ENCODE data around the gene POPDC3. TPM values are rescaled to one million over a fixed set of nuclear protein-coding genes. Genes with fewer than 3 reads are reported as not detected.

POPDC3 gene
- total RNA-seq, 1 experiment from 2014 or later: 5.7 TPM

- Histone ChIP-seq H3K9ac (ENCODE audit: extremely low read depth, insufficient read length, low read length) (no peak overlapping the region), H3K27ac (ENCODE audit: insufficient read length, low read depth, low read length) (no peak overlapping the region), H2BK20ac (ENCODE audit: low read depth, low read length, poor library complexity, severe bottlenecking) (no peak overlapping the region), H2BK12ac (ENCODE audit: insufficient read length, low read depth, low read length) (no peak overlapping the region), H3K79me2 (ENCODE audit: insufficient read depth, low read length) (no peaks in the 10 kb centered on the region), H3K4me1 (ENCODE audit: insufficient read depth, low read length) (no peaks in the 10 kb centered on the region), H3K79me1 (ENCODE audit: insufficient read depth, low read depth, low read length, poor library complexity, severe bottlenecking) (no peaks in the 10 kb centered on the region), H3K23me2 (ENCODE audit: insufficient read length, low read depth, low read length, poor library complexity, severe bottlenecking) (no peaks in the 10 kb centered on the region), H2BK15ac (ENCODE audit: low read depth, low read length) (no peak overlapping the region), H3T11ph (ENCODE audit: low read length) (no peak overlapping the region), H4K5ac (ENCODE audit: insufficient read length, low read depth, low read length) (no peak overlapping the region), H3K56ac (ENCODE audit: insufficient read length, low read depth, low read length) (no peak overlapping the region), H2AFZ (ENCODE audit: low read length) (no peak overlapping the region), H3K4me2 (ENCODE audit: insufficient read depth, insufficient read length, low read length) (no peak overlapping the region), H3K14ac (ENCODE audit: insufficient read depth, low read length) (no peak overlapping the region), H2AK5ac (ENCODE audit: insufficient read length, low read length) (no peak overlapping the region), H4K8ac (replicated peaks; ENCODE audit: insufficient read length, low read depth, low read length) (no peak overlapping the region), H3K23ac (ENCODE audit: insufficient read length, low read depth, low read length) (no peak overlapping the region), H3K18ac (ENCODE audit: insufficient read length, low read depth, low read length) (no peak overlapping the region), H2BK5ac (ENCODE audit: insufficient read length, low read length) (no peak overlapping the region), H3K9me3 (ENCODE audit: control insufficient read depth, low read depth, low read length) (no peaks in the 10 kb centered on the region), H3K27me3 (ENCODE audit: insufficient read depth, low read length) (no peaks in the 10 kb centered on the region), H4K20me1 (ENCODE audit: control insufficient read depth, insufficient read depth, insufficient read length) (no peaks in the 10 kb centered on the region), H2BK120ac (ENCODE audit: low read depth, low read length, poor library complexity, severe bottlenecking) (no peak overlapping the region), H4K91ac (ENCODE audit: insufficient read length, low read depth, low read length) (no peak overlapping the region), H3K4ac (ENCODE audit: low read depth, low read length) (no peak overlapping the region)
- Mint-ChIP-seq H3K4me3 (no peak overlapping the region), H3K9me3 (no peaks in the 10 kb centered on the region), H3K27ac (no peak overlapping the region), H3K27me3 (ENCODE audit: low read depth) (peaks cover 1% of the 10 kb centered on the region; the same call in 1 of the 2 replicates), H3K36me3 (ENCODE audit: insufficient read depth in 1 of 3, low read depth in 3 of 3) (no peaks in the 10 kb centered on the region), H3K4me1 (peaks cover 0 to 6% of the 10 kb centered on the region in 2 experiments; a peak in 2 of 4 replicates)
- DNase-seq: no peak
- TF ChIP-seq, protein P1, sequence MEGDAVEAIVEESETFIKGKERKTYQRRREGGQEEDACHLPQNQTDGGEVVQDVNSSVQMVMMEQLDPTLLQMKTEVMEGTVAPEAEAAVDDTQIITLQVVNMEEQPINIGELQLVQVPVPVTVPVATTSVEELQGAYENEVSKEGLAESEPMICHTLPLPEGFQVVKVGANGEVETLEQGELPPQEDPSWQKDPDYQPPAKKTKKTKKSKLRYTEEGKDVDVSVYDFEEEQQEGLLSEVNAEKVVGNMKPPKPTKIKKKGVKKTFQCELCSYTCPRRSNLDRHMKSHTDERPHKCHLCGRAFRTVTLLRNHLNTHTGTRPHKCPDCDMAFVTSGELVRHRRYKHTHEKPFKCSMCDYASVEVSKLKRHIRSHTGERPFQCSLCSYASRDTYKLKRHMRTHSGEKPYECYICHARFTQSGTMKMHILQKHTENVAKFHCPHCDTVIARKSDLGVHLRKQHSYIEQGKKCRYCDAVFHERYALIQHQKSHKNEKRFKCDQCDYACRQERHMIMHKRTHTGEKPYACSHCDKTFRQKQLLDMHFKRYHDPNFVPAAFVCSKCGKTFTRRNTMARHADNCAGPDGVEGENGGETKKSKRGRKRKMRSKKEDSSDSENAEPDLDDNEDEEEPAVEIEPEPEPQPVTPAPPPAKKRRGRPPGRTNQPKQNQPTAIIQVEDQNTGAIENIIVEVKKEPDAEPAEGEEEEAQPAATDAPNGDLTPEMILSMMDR (conservative IDR thresholded peaks at IDR 0.05): no peak
Measured at GRCh38 chr6:105213272-105213671, 33.5 kb upstream of the POPDC3 start.
